Measurements from ENCODE around the gene CDK19. TPM values are rescaled to one million over a fixed set of nuclear protein-coding genes. Genes with fewer than 3 reads are reported as not detected.

Gene CDK19
- polyA plus RNA-seq, 1 donor (not counting 4 experiments of a cell fraction or from before 2014, with no cell fraction given) = 6.4 TPM

DNA sequence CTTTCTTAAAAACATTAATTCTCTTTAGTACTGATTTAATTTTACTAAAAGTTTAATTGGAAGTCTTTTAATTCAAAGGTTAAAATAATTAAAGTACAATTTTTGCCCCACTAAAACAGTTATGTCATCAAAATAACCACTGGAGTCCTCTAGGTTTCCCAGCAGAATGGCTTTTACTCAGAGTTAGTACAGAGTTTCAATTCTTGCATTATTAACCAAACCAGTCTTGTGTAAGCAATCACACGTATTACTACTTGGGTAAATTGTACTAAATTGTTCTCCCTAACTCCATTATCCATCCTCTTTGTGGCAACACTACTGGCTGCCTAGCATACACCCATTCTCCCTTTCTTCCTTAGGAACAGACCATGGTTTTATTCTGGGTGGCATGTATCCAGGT is 36.9 kb downstream of the CDK19 start:
- Histone ChIP-seq H3K9ac (ENCODE audit: control insufficient read depth, extremely low read depth, insufficient read depth, low read length) (no peak overlapping the region), H3K4me3 (ENCODE audit: control insufficient read depth in 2 of 3, extremely low read depth in 1 of 3, insufficient read depth in 2 of 3, low read depth in 1 of 3, low read length in 3 of 3) (no peak overlapping the region), H3K27me3 (ENCODE audit: control insufficient read depth, extremely low read depth, insufficient read depth, low read length) (no peaks in the 10 kb centered on the region), H3K9me3 (ENCODE audit: control insufficient read depth, low read depth, low read length) (no peaks in the 10 kb centered on the region), H3K79me2 (ENCODE audit: control insufficient read depth, insufficient read depth, low read length) (no peaks in the 10 kb centered on the region), H3K27ac (ENCODE audit: control insufficient read depth, insufficient read depth, low read length) (no peak overlapping the region), H3K9me1 (ENCODE audit: control insufficient read depth, extremely low read depth, insufficient read depth, low read length) (no peaks in the 10 kb centered on the region), H3K4me1 (ENCODE audit: control insufficient read depth, extremely low read depth, insufficient read depth, low read length) (peaks cover under 1% of the 10 kb centered on the region), H4K20me1 (ENCODE audit: control insufficient read depth, extremely low read depth, insufficient read depth, low read length) (no peaks in the 10 kb centered on the region), H3K36me3 (ENCODE audit: control insufficient read depth in 2 of 2, extremely low read depth in 1 of 2, insufficient read depth in 2 of 2, low read length in 2 of 2) (no peaks in the 10 kb centered on the region), H2AFZ (ENCODE audit: control insufficient read depth, low read length) (no peak overlapping the region), H3K4me2 (ENCODE audit: control insufficient read depth, extremely low read depth, insufficient read depth, low read depth, low read length) (no peak overlapping the region)
- TF ChIP-seq, protein P1, sequence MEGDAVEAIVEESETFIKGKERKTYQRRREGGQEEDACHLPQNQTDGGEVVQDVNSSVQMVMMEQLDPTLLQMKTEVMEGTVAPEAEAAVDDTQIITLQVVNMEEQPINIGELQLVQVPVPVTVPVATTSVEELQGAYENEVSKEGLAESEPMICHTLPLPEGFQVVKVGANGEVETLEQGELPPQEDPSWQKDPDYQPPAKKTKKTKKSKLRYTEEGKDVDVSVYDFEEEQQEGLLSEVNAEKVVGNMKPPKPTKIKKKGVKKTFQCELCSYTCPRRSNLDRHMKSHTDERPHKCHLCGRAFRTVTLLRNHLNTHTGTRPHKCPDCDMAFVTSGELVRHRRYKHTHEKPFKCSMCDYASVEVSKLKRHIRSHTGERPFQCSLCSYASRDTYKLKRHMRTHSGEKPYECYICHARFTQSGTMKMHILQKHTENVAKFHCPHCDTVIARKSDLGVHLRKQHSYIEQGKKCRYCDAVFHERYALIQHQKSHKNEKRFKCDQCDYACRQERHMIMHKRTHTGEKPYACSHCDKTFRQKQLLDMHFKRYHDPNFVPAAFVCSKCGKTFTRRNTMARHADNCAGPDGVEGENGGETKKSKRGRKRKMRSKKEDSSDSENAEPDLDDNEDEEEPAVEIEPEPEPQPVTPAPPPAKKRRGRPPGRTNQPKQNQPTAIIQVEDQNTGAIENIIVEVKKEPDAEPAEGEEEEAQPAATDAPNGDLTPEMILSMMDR (optimal IDR thresholded peaks at IDR 0.05 in 1 of 3, IDR thresholded peaks at IDR 0.05 in 1 of 3, conservative IDR thresholded peaks at IDR 0.05 in 1 of 3; ENCODE audit: extremely low read depth in 1 of 3, insufficient read depth in 2 of 3, low read length in 3 of 3) = no peak
- TF ChIP-seq EZH2 (IDR thresholded peaks at IDR 0.05; ENCODE audit: low read length) = no peak
- no peak for DNase-seq (ENCODE audit: low read depth, low spot score)
- no peak for FAIRE-seq
- dilution Hi-C loops (cut with MboI; ENCODE audit: extremely low pct_ligation_motif_present, low sequenced_read_pairs) = no loop called here

DNA sequence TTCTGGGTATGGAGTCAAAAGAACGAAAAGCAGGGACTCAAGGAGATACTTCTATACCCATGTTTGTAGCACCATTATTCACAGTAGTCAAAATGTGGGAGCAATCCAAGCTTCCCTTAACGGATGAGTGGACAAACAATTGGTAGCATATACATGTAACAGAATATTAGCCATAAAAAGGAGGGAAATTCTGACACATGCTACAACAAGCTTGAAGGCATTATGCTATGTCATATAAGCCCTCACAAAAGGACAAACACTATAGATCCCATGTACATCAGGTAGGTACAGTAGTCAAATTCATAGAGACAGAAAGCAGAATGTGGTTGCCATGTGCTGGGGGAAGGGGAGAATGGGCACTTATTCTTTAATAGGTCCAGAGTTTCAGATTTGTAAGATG is 37.6 kb downstream of the CDK19 start:
- no peaks in the 10 kb centered on the region for H3K79me2 ChIP-seq (ENCODE audit: control insufficient read depth, insufficient read depth, low read length)
- H3K27ac ChIP-seq (ENCODE audit: control insufficient read depth, insufficient read depth, low read length) = no peak overlapping the region
- no peak for FAIRE-seq
- no peaks in the 10 kb centered on the region for H4K20me1 ChIP-seq (ENCODE audit: control insufficient read depth, extremely low read depth, insufficient read depth, low read length)
- H3K36me3 ChIP-seq (ENCODE audit: control insufficient read depth in 2 of 2, extremely low read depth in 1 of 2, insufficient read depth in 2 of 2, low read length in 2 of 2) = no peaks in the 10 kb centered on the region
- TF ChIP-seq, protein P1 (optimal IDR thresholded peaks at IDR 0.05 in 1 of 3, IDR thresholded peaks at IDR 0.05 in 1 of 3, conservative IDR thresholded peaks at IDR 0.05 in 1 of 3; ENCODE audit: extremely low read depth in 1 of 3, insufficient read depth in 2 of 3, low read length in 3 of 3) = no peak
- TF ChIP-seq EZH2 (IDR thresholded peaks at IDR 0.05; ENCODE audit: low read length) = no peak
- no peak overlapping the region for H3K4me2 ChIP-seq (ENCODE audit: control insufficient read depth, extremely low read depth, insufficient read depth, low read depth, low read length)
- H3K4me1 ChIP-seq (ENCODE audit: control insufficient read depth, extremely low read depth, insufficient read depth, low read length) = peaks cover 4% of the 10 kb centered on the region
- DNase-seq (ENCODE audit: low read depth, low spot score) = no peak
- dilution Hi-C loops (cut with MboI; ENCODE audit: extremely low pct_ligation_motif_present, low sequenced_read_pairs) = no loop called here
- H3K4me3 ChIP-seq (ENCODE audit: control insufficient read depth in 2 of 3, extremely low read depth in 1 of 3, insufficient read depth in 2 of 3, low read depth in 1 of 3, low read length in 3 of 3) = no peak overlapping the region
- H3K9ac ChIP-seq (ENCODE audit: control insufficient read depth, extremely low read depth, insufficient read depth, low read length) = no peak overlapping the region
- H3K9me1 ChIP-seq (ENCODE audit: control insufficient read depth, extremely low read depth, insufficient read depth, low read length) = no peaks in the 10 kb centered on the region
- no peaks in the 10 kb centered on the region for H3K9me3 ChIP-seq (ENCODE audit: control insufficient read depth, low read depth, low read length)
- H3K27me3 ChIP-seq (ENCODE audit: control insufficient read depth, extremely low read depth, insufficient read depth, low read length) = no peaks in the 10 kb centered on the region
- H2AFZ ChIP-seq (ENCODE audit: control insufficient read depth, low read length) = no peak overlapping the region
